Measurements from ENCODE around the gene PCDHGA4. TPM values are rescaled to one million over a fixed set of nuclear protein-coding genes. Genes with fewer than 3 reads are reported as not detected.
"Not testable (repeated sequence)": the region's sequence is repeated elsewhere in the genome, so short reads cannot be mapped to it uniquely, and the experiment has no call there.

Gene PCDHGA4
- total and polyA plus RNA-seq, 8 donors: 2.1 to 3.4 (median 2.8) TPM

DNA sequence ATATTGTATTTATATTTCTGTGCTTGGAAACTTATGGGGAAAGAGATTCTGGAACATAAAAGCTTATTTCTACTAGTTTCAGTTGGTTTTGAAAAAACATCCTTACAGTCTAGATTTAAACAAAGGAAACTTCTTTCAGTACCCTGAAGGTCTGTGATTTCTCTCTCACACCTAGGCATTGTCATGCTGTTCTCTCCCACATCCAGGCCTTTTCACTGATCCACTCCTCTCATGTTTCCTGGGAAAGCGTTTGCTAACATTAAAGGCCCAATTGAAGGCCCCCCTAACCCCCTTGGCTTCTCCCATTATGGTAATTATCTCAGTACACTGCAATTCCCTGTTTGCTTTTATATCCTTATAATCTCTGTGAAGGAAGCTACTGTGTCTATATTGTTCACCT, 12.0 kb upstream of the PCDHGA4 start:
- Histone ChIP-seq H3K9me3 (peaks cover 0 to 88% of the 10 kb centered on the region in 2 donors), H3K4me1 (no peaks in the 10 kb centered on the region), H3K27ac (no peak overlapping the region), H3K4me3 (no peak overlapping the region), H3K36me3 (no peaks in the 10 kb centered on the region), H3K27me3 (peaks cover 0 to 90% of the 10 kb centered on the region in 2 donors)
- TF ChIP-seq, protein P1, sequence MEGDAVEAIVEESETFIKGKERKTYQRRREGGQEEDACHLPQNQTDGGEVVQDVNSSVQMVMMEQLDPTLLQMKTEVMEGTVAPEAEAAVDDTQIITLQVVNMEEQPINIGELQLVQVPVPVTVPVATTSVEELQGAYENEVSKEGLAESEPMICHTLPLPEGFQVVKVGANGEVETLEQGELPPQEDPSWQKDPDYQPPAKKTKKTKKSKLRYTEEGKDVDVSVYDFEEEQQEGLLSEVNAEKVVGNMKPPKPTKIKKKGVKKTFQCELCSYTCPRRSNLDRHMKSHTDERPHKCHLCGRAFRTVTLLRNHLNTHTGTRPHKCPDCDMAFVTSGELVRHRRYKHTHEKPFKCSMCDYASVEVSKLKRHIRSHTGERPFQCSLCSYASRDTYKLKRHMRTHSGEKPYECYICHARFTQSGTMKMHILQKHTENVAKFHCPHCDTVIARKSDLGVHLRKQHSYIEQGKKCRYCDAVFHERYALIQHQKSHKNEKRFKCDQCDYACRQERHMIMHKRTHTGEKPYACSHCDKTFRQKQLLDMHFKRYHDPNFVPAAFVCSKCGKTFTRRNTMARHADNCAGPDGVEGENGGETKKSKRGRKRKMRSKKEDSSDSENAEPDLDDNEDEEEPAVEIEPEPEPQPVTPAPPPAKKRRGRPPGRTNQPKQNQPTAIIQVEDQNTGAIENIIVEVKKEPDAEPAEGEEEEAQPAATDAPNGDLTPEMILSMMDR (IDR thresholded peaks at IDR 0.05): no peak
- no peak for DNase-seq
- intact Hi-C loops (cut with DNase I): loop anchor here in 1 of 2 donors (10.0 kb wide), 1 partner anchor 222 kb away; no protein-coding TSS in a partner anchor
- ATAC-seq: no peak

DNA sequence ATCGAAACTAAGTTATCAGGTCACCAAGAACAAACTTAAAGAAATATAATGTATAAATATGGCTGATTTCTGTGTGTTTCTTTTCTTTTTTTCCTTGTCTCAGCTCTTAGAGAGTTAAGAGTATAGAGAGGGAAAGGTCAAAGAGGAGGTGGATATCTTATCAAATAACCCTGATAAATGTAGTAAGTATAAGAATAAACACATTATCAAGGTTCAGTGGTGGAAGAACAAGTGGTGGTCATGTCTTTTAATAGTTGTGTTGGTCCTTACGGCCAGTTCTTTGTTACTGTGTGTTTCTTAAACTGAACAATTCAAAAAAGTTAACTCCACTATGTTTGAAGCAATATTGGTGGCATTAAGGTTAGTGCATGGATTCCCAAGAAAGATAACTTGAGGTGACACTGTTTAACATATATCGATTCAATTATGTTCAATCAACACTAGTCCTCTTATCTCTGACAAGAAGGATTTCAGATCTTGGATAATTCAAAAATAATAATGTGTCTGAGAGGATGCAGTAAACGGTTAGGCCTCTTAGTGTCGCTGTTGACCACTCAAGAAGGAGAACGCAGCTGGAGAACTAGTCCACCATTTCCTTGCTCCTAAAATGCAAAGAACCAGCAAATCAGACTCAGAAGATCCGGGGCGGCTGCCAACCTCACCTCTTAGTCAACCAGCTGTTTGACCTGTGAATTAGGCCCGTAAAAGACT, 11.4 kb upstream of the PCDHGA4 start, which contains the start of gene PCDHGA3:
TSS of gene PCDHGA3 (plus strand) at position 588 of the 711 bp plus-strand sequence. CDS start 205 bp downstream, outside the sequence.
- Histone ChIP-seq H3K36me3 (no peaks in the 10 kb centered on the region), H3K4me3 (no peak within 1 kb of the TSS), H3K9me3 (peaks cover 0 to 86% of the 10 kb centered on the region in 2 donors), H3K27ac (no peak within 1 kb of the TSS), H3K27me3 (peaks cover 0 to 85% of the 10 kb centered on the region in 2 donors), H3K4me1 (no peaks in the 10 kb centered on the region)
- ATAC-seq (no peak), DNase-seq (no peak)
- intact Hi-C loops (cut with DNase I): loop anchor here in 1 of 2 donors (10.0 kb wide), 1 partner anchor 221 kb away; no protein-coding TSS in a partner anchor
- TF ChIP-seq, protein P1 (IDR thresholded peaks at IDR 0.05): no peak

DNA sequence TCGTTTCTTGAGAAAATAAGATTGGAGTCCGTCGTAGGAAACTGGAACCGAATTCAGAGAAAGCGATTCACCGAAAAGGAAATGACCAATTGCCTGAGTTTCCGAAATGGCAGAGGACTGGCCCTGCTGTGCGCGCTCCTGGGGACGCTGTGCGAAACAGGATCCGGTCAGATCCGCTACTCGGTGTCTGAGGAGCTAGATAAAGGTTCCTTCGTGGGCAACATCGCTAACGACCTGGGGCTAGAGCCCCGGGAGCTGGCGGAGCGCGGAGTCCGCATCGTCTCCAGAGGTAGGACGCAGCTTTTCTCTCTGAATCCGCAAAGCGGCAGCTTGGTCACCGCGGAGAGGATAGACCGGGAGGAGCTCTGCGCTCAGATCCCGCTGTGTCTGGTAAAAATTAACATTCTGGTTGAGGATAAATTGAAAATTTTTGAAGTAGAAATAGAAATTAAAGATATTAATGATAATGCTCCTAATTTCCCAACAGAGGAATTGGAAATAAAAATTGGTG, 10.8 kb upstream of the PCDHGA4 start:
- no peak for ATAC-seq
- H3K36me3 ChIP-seq: no peaks in the 10 kb centered on the region
- intact Hi-C loops (cut with DNase I): loop anchor here in 1 of 2 donors (10.0 kb wide), 1 partner anchor 221 kb away; no protein-coding TSS in a partner anchor
- no peak for DNase-seq
- H3K27ac ChIP-seq: no peak overlapping the region
- TF ChIP-seq, protein P1 (IDR thresholded peaks at IDR 0.05): no peak
- H3K4me1 ChIP-seq: no peaks in the 10 kb centered on the region
- peaks cover 0 to 86% of the 10 kb centered on the region in 2 donors for H3K9me3 ChIP-seq
- H3K4me3 ChIP-seq: no peak overlapping the region
- peaks cover 0 to 85% of the 10 kb centered on the region in 2 donors for H3K27me3 ChIP-seq

DNA sequence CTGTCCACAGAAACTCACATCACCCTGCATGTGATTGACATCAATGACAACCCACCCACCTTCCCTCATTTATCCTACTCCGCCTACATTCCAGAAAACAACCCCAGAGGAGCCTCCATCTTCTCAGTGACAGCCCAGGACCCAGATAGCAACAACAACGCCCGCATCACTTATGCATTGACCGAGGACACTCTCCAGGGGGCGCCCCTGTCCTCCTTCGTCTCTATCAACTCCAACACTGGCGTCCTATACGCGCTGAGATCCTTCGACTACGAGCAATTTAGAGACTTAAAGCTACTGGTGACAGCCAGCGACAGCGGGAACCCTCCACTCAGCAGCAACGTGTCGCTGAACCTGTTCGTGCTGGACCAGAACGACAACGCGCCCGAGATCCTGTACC, 9.5 kb upstream of the PCDHGA4 start:
- Histone ChIP-seq H3K36me3 (no peaks in the 10 kb centered on the region), H3K27me3 (peaks cover 0 to 85% of the 10 kb centered on the region in 2 donors), H3K4me3 (no peak overlapping the region), H3K9me3 (peaks cover 0 to 85% of the 10 kb centered on the region in 2 donors), H3K27ac (no peak overlapping the region), H3K4me1 (no peaks in the 10 kb centered on the region)
- no peak for ATAC-seq
- DNase-seq: no peak
- TF ChIP-seq, protein P1 (IDR thresholded peaks at IDR 0.05): no peak
- intact Hi-C loops (cut with DNase I): loop anchor here in 1 of 2 donors (10.0 kb wide), 1 partner anchor 219 kb away; no protein-coding TSS in a partner anchor

DNA sequence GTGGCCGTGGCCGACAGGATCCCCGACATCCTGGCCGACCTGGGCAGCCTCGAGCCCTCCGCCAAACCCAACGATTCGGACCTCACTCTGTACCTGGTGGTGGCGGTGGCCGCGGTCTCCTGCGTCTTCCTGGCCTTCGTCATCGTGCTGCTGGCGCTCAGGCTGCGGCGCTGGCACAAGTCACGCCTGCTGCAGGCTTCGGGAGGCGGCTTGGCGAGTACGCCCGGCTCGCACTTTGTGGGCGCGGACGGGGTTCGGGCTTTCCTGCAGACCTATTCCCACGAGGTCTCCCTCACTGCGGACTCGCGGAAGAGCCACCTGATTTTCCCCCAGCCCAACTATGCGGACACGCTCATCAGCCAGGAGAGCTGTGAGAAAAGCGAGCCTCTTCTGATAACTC, 8.8 kb upstream of the PCDHGA4 start:
- DNase-seq, ATAC-seq, H3K27ac ChIP-seq, H3K4me1 ChIP-seq, H3K4me3 ChIP-seq, H3K36me3 ChIP-seq: not testable (repeated sequence)
- intact Hi-C loops (cut with DNase I): loop anchor here in 1 of 2 donors (10.0 kb wide), 1 partner anchor 219 kb away; no protein-coding TSS in a partner anchor
- Histone ChIP-seq H3K27me3 (peaks cover 5 to 85% of the 10 kb centered on the region in 2 donors), H3K9me3 (peaks cover 0 to 85% of the 10 kb centered on the region in 2 donors)
